ENCODE measurements around the gene BABAM2.

BABAM2 gene

DNA sequence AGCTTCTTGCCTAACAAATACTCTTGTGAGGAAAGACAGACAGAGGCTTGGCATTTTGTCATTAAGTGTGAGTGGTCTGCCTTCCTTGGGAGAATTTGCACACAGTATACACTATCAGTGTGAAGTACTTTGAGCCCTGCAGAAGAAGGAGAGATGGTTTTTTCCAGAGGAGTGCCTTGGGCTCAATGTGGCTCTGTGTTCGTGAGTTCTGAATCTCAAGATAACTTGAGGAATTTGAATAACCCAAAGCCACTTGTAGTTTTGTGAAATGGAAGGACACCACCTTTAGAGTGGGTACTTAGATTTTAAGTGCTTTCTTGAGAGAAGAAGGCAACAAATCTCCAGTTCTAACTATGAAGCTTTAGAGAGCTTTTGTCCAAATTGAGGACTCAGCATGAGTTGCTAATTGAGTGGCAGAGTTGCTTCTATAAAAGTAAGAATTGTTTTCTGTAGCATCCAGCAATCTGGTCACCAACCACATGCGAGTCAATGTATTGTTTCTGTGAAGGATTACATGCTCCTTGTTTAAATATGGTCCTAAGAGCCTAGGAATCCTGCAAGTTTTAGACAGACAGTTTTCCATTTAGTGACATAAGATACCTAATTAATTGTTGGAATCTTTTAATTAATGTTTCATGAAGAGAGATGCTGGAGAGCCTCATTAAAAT is 68.3 kb downstream of the BABAM2 start:
- no peak overlapping the region for H3K4me3 ChIP-seq (ENCODE audit: low read depth, low read length)
- H3K9me3 ChIP-seq (ENCODE audit: control insufficient read depth, low read length) = no peaks in the 10 kb centered on the region
- TF ChIP-seq, protein P1, sequence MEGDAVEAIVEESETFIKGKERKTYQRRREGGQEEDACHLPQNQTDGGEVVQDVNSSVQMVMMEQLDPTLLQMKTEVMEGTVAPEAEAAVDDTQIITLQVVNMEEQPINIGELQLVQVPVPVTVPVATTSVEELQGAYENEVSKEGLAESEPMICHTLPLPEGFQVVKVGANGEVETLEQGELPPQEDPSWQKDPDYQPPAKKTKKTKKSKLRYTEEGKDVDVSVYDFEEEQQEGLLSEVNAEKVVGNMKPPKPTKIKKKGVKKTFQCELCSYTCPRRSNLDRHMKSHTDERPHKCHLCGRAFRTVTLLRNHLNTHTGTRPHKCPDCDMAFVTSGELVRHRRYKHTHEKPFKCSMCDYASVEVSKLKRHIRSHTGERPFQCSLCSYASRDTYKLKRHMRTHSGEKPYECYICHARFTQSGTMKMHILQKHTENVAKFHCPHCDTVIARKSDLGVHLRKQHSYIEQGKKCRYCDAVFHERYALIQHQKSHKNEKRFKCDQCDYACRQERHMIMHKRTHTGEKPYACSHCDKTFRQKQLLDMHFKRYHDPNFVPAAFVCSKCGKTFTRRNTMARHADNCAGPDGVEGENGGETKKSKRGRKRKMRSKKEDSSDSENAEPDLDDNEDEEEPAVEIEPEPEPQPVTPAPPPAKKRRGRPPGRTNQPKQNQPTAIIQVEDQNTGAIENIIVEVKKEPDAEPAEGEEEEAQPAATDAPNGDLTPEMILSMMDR (IDR thresholded peaks at IDR 0.05) = no peak
- no peak overlapping the region for H3K9ac ChIP-seq
- H3K79me2 ChIP-seq = peaks cover 6% of the 10 kb centered on the region
- H3K36me3 ChIP-seq (ENCODE audit: control insufficient read depth, insufficient read depth, low read length) = no peaks in the 10 kb centered on the region
- H3K27me3 ChIP-seq (ENCODE audit: control insufficient read depth, insufficient read depth, low read length) = no peaks in the 10 kb centered on the region
- peak overlapping the region; percentile 6 for H2AFZ ChIP-seq
- H3K4me2 ChIP-seq (ENCODE audit: low read length) = peak overlapping the region; percentile 36
- peak overlapping the region; percentile 12 for H3K27ac ChIP-seq
- H3K4me1 ChIP-seq = peaks cover 22% of the 10 kb centered on the region

DNA sequence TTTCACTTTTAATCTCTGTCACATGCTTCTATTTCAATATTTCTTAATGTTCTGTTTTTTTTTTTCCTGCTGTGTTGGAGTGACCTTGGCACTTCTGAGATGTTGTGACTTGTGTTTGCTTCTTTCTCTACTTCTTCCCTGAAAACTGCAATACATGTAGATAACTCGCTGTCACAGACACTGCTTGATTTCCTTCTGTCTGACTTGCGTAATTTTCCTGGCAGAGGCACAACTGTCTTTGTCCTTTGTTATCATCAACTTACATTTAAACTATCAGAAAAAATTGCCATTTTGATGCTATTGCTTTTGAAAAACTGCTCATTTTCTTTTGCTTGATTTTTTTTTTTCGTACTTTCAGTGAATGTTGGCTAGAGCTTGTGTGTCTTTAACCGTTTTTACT is 69.0 kb downstream of the BABAM2 start:
- Histone ChIP-seq H3K27me3 (ENCODE audit: control insufficient read depth, insufficient read depth, low read length) (no peaks in the 10 kb centered on the region), H3K9me3 (ENCODE audit: control insufficient read depth, low read length) (no peaks in the 10 kb centered on the region), H3K4me1 (peaks cover 22% of the 10 kb centered on the region), H3K27ac (peak overlapping the region; percentile 12), H3K4me2 (ENCODE audit: low read length) (peak overlapping the region; percentile 36), H3K9ac (no peak overlapping the region), H3K79me2 (peaks cover 6% of the 10 kb centered on the region), H2AFZ (no peak overlapping the region), H3K4me3 (ENCODE audit: low read depth, low read length) (no peak overlapping the region), H3K36me3 (ENCODE audit: control insufficient read depth, insufficient read depth, low read length) (no peaks in the 10 kb centered on the region)
- TF ChIP-seq, protein P1 (IDR thresholded peaks at IDR 0.05) = no peak

DNA sequence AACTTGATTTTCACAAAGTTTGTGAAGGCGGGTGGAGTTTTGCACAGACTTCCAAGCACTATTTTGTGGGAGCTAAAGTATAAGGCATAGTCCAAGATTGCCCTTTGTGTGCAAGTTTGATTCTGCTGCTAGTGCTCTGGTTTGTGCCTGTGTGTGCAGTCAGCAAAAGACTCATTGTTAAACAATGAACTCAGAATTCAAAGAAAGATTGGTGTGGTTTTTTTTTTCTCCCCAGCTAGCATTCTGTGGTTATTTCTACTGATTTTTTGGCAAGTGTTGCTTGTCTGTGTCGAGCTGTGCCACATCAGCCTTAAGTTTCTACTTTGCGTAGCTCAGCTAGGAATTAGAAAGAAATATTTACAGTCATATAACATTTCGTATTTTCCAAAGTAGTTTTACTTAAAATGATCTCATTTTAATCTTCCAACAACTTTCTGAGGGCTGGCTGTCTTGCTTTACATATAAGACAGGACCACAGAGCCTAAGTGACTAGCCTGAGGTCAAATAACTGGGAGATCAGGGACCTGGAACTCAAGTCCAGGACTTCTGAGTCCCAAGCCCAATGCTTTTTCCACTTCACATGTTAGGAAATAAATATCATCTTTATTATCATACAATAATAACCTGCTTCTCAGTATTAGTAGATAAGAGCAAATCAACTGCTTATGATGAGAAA is 69.8 kb downstream of the BABAM2 start:
- Histone ChIP-seq H2AFZ (no peak overlapping the region), H3K4me3 (ENCODE audit: low read depth, low read length) (no peak overlapping the region), H3K9me3 (ENCODE audit: control insufficient read depth, low read length) (no peaks in the 10 kb centered on the region), H3K9ac (no peak overlapping the region), H3K4me1 (peaks cover 18% of the 10 kb centered on the region), H3K4me2 (ENCODE audit: low read length) (peak overlapping the region; percentile 36), H3K27me3 (ENCODE audit: control insufficient read depth, insufficient read depth, low read length) (no peaks in the 10 kb centered on the region), H3K27ac (no peak overlapping the region), H3K79me2 (peaks cover 6% of the 10 kb centered on the region), H3K36me3 (ENCODE audit: control insufficient read depth, insufficient read depth, low read length) (no peaks in the 10 kb centered on the region)
- TF ChIP-seq, protein P1 (IDR thresholded peaks at IDR 0.05) = no peak

DNA sequence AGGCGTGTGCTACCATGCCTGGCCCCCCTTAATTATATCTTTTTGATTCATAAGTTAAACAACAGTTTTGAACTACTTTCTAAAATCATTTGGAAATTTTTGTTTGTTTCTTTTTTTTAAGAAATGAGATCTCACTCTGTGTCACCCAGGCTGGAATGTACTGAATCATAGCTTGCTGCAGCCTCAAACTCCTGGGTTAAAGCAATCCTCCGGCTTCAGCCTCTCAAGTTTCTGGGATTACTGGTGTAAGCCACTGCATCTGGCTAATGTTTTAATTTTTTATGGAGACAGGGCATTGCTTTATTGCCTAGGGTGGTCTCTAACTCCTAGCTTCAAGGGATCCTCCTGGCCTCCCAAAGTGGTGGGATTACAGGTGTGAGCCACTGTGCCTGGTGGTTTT is 71.5 kb downstream of the BABAM2 start:
- TF ChIP-seq, protein P1 (IDR thresholded peaks at IDR 0.05) = no peak
- Histone ChIP-seq H3K4me3 (ENCODE audit: low read depth, low read length) (no peak overlapping the region), H3K36me3 (ENCODE audit: control insufficient read depth, insufficient read depth, low read length) (no peaks in the 10 kb centered on the region), H3K27me3 (ENCODE audit: control insufficient read depth, insufficient read depth, low read length) (no peaks in the 10 kb centered on the region), H3K4me2 (ENCODE audit: low read length) (no peak overlapping the region), H3K9me3 (ENCODE audit: control insufficient read depth, low read length) (no peaks in the 10 kb centered on the region), H3K79me2 (peaks cover 6% of the 10 kb centered on the region), H3K4me1 (peaks cover 22% of the 10 kb centered on the region), H2AFZ (no peak overlapping the region), H3K27ac (no peak overlapping the region), H3K9ac (no peak overlapping the region)

Data from parathyroid adenoma (tissue), 2 donors.